NT2/D1 (cell line): ENCODE data around the gene GFER.

Experiments
- SUZ12 ChIP-seq: IDR thresholded peaks from 2 replicates; pipeline ENCODE4 v1.6.1; 2011; ENCODE audit not compliant: insufficient read length, insufficient read depth; ENCODE audit errors: extremely low read depth
- YY1 ChIP-seq: IDR thresholded peaks from 2 replicates; pipeline ENCODE4 v1.6.1; 2011; ENCODE audit not compliant: insufficient read length, insufficient read depth
- ZNF274 ChIP-seq: IDR thresholded peaks from 2 replicates; pipeline ENCODE4 v1.6.1; 2011; ENCODE audit warnings: mild to moderate bottlenecking, low read depth, low read length

GRCh38 chr16:1976951-1977874 is 6.8 kb upstream of the GFER start:
- no peak for TF ChIP-seq YY1
- TF ChIP-seq ZNF274: no peak
- no peak for TF ChIP-seq SUZ12
